Stimulated activated naive CD4-positive, alpha-beta T cell (primary cell): Measurements from ENCODE around the gene FOXN3.
"Not testable (repeated sequence)": the region's sequence is repeated elsewhere in the genome, so short reads cannot be mapped to it uniquely, and the experiment has no call there.

Experiments
- DNase-seq, 6 experiments: peaks; one replicate each; lab custom pipeline; 2025; lab: John Stamatoyannopoulos, UW

The FOXN3 gene

DNA sequence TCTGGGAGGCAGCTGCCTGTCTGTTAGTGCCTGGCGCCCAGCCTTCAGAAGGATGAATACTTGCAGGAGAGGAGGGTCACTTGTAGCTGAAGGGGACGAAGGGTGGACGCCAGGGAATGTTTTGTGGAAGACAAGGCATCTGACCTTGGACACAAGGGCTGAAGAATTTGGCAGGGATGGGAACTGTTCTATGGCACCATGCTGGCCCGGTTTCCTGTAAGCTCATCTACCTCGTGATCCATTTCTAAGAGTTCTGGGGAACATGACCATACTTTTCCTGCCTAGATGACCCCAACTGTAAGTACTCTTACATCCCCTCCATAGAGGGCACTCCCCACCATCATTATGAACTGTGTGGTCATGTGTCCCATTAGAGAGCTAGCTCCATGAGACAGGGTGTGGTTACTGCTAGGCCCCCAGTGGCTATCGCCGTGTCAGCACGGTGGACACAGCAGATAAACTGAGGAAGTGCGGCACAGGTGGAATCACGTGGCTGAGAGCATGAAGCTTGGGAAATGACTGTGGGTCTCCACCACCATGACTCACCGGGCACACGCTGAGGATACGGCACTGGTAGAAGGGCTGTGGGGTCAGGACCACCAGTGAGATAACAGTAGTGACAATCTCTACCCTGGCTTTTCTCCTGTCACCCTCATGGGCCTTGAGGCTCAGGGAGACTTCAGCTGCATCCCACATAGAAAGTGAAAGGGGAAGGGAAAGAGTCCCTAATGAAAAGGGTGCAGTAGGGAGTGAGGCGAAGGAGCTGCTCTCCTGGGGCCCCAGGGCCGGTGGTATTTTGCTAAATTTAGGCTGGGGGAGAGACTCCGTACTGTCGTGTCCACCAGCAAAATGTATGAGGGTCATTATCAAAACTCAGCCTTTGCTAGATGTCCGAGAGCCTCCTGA is 252.6 kb downstream of the FOXN3 start:
- DNase-seq, result no peak

DNA sequence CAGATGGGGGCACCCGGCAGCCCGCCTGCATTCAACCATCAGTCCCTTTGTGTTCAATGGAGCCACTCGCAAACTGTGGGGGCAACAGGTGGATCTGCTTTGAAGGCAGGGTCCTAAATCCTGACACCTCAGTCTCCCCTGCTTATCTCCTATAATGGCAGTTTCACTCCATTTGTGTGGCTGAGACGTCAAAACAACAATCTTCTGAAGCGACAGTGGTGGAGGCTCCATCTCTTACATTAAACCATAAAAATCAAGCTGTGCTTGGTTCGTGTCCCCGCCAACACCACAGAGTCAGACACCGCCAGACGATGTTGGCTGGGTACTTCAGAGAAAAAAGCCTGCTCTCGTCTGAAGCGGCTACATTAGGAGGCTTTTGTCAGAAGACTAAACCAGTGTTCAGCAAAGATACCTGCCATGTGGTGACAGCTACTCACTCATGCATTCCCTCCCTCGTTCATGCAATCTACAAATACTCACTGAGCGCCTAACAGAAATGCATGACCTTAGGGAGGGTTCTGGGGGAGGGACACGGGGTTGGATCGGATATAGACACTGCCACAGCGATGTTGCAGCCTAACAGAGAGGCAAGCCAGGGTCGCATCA is 253.9 kb downstream of the FOXN3 start:
- DNase-seq, result no peak

DNA sequence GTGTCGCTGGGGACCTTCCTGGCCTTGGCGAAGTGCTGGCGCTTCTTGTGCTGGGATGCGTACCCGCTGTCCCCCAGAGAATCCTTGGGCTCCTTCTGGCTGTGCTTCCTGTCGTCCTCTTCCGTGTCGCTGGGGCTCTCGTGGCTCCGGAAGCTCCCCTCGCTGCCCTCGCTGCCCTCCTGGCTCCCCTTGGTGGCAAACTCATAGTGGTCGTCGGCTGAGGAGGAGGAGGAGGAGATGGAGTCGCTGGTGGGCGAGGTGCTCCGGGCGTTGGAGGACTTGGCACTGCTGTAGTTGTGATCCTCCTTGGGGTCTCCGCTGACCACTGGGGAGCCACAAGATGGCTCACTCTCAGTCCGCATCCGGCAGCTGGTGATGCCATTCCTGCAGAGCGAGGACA is 254.4 kb downstream of the FOXN3 start:
- no peak for DNase-seq

DNA sequence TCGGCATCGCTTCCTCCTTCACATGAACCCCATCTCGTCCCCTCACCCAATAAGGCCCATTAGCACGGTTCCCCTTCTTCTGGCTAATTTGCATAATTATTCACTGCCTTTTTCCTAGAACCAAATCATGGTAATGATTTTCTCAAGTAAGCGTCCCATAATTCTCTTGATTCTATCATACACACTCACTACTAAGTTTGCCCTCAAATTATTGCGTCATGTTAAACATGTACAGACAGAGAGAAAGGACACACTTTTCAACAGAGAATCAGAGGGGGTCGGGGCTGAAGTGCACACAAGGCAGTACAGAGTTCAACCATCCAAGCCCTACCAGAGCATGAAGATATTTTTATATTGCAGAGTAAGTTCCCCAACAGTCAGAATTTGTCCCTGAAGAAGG is 256.6 kb downstream of the FOXN3 start:
- DNase-seq, result no peak

DNA sequence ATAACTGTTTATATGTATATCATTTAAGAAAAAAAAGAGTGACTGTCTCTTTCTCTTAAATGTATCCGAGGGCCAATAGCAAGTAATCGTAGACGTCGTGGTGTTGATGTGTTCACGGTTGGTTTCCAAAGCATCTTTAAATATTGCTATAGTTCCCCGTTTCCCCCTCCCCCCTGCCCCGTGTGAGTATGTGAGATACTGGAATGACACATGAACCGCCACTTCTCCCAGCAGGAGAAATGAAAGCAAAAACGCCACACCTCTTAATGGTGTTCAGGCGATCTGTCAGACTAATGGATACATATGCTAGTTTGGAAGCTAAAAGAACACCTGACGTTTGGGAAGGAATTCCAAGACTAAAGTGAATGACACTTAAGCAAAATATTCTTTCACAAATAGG is 258.3 kb downstream of the FOXN3 start:
- DNase-seq, result no peak

DNA sequence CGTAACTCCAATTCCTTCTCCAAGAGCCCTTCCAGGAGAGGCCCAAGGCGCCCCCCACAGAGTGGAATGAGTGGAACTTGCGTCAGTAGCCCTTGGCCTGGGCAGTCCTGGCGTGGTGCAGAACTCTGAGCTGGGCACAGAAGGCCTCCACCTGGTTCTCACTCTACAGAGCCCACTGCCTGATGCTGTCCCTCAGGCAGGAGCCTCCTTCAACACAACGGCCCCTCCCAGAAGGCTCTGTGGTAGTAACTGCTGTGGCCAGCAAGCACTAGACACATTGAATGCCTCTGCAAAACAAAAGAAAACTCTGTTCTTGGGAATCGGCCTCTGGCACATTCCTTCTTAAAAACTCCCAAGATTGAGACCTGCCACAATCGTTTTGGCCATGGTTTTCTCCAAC is 258.9 kb downstream of the FOXN3 start:
- DNase-seq, result not testable (repeated sequence)

DNA sequence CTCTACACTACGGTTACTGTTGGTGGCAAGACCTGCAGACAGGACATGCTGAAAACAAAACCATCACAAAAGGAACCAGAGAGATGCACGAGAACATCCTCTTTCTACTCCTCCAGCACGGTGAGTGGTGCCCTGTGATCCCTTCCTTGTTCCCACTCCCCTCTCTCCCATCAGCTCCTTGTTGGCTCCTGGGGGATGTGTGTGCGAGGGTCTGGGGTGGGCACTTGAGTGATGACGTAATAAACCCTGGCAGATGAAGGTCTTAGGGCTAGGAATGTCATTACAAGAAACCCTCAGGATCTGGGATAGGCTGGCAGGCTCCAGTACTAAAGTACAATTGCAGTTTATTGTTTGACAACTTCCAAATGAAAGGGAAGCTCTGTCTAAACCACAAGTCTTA is 261.5 kb downstream of the FOXN3 start:
- no peak for DNase-seq

DNA sequence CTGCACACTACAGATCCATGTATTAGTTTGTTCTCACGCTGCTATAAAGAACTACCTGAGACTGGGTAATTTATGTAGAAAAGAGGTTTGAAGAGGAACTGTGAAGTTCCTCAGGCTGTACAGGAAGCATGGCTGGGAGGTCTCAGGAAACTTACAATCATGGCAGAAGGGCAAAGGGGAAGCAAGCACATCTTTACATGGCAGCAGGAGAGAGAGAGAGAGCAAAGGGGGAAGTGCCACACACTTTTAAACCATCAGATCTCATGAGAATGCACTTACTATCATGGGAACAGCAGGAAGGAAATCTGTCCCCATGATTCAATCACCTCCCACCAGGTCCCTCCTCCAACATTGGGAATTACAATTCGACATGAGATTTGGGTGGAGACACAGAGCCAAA is 265.3 kb downstream of the FOXN3 start:
- DNase-seq, result not testable (repeated sequence)

DNA sequence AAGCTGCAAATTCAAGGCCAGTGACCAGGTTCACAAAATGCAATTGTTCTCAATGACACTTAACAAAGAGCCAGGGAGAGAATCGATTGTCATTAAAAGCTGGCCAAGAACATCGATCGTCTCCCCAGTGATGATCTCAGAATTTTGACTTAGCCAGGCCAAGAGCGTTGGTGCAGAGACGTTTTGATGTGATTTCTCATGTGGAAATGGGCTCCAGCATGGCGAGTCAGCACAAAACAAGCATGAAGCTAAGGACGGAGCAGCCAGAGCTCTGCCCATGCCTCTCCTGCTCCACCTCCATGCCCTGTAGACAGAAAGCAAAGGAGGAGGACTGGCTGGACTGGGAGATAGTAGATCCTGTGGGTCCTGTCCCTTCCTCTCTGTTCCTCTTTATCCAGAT is 270.8 kb downstream of the FOXN3 start:
- no peak for DNase-seq

DNA sequence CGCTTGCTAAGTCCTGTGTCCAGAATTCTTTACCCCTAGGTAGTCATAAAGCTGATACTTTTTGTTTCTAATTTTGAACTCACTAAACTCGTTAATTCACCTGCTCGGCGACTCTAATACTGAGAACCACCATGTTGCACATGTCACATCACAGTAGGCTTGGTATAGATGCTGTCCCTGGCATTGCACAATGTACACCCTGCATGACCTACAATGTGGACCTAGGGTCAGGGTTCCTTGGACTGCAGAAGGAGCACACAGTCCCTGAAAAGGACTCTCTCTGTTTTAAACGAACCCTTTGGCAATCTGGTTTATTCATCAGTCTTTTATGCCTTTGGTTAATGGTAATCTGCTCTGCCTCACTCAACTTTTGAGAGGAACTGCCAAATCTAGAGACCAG is 272.4 kb downstream of the FOXN3 start:
- DNase-seq, result no peak

DNA sequence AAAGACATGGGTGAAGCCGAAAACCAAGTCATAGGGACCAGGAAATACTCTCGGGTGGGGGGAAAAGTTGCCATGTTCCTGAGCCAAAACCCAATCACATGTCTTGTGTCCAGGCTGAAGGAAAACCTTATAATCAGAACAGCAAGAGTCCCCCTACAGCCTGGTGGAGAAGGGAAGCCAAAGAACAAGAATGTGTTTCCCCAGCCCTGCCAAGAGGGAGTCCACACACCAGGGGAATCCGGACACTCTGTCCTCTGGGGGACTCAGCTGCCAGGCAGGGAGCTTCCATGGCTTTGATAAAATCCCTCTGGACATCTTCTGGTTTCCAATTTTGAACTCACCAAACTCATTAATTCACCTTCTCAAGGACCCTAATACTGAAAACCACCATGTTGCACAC is 273.0 kb downstream of the FOXN3 start:
- no peak for DNase-seq

DNA sequence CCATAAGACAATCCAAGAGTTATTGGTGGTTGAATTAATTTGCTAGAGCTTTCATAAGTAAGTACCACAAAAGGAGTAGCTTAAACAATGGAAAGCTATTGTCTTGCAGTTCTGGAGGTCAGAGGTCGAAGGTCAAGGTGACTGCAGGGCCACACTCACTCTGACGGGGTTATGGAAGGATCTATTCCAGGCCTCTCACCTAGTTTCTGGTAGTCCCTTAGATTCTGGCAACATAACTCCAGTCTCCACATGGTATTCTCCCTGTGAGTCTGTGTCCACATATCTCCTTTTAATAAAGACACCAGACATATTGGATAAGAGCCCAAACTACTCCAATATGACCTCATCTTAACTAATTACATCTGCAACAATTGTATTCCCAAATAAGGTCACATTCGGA is 273.4 kb downstream of the FOXN3 start:
- DNase-seq, result no peak

DNA sequence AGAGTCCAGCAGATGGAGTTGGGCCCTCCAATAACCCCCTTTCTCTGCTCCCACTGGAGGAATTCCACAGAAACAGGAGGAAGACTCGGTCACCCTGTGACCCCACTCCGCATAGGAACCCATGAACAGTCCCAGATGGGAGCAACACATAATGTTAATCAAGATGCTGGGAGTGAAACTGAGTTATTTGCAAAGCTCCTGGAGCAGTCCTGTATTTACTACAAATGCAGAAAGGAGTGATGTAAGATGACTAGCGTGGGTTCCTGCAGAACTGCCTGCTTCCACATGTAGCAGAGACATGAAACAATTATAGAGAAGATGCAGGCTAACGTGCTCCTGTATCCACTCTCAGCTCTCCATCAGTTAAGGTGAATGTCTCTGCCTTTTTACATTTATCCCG is 274.7 kb downstream of the FOXN3 start:
- DNase-seq, result no peak

DNA sequence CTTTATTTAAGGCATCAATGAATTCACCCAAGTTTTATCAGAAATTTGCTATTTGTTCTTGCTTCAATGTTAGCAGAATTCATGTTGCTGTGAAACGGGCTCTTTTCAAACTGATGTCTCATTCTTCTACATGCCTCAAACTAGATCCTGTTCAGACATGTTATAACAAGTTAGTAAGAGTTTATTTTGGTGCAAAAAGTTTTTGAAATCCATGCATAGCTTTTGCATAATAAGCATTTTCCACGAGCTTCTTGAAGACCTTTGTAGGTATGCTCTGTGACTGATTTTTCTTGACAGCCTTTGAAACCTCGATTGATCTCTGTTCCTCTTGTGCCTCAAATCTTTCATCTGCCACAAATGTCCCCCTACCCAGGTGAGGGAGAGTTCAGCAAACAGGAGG is 275.2 kb downstream of the FOXN3 start:
- DNase-seq, result no peak

DNA sequence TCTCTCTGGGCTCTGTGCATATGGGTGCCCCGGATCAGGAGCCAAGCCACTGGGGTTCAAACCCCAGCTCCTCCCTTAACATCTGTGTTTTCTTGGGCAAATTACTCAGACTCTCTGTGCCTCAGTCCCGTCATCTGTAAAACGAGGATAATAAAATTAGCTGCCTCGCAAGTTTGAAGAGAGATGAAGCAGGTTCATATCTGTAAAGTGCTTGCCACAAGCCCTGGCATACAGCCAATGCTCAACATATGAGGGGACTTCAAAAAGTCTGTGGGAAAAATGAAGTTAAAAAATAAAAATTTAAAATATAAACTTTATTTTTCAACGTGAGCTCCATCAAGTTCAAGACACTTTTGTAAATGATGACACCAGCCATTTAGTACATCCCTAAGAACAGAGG is 276.7 kb downstream of the FOXN3 start:
- no peak for DNase-seq

DNA sequence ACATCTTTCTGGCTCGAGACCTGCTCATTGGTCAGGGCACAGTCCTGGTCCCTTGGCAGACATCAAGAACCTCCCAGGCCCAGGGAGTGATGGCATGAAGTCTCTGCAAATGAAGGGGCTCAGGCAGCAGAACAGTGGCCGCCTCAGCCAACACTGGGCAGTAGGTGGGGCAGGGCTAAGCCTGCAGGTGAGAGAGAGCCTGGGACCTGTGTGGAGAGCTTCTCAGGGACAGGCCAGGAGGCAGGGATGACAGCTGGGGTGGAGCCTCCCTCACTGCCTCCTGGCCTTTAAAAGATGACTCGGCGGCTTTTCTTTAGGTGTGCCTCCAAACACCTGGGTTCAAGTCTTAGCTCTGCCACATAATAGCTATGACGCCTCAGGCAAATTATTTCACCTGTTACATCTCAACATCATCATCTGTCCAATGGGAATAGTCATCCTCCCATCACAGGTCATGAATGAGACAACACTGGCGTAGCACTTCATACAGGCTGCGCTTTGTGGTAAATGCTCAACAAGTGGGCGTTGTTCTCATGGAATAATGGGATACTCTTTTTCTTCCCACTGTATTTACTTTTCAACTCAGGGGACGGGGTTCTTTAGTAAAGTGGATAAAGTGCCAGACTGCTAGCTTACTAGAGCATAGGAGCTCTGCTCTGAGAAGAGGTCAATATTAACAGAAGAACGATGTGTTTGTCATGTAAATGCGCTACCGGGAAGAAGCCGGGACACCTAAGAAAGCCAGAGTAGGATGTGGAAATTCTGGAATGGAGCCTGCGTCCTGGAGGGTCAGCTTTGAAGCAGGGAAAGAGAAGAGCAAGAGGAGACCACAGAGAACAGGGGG is 277.4 kb downstream of the FOXN3 start:
- DNase-seq, result no peak

DNA sequence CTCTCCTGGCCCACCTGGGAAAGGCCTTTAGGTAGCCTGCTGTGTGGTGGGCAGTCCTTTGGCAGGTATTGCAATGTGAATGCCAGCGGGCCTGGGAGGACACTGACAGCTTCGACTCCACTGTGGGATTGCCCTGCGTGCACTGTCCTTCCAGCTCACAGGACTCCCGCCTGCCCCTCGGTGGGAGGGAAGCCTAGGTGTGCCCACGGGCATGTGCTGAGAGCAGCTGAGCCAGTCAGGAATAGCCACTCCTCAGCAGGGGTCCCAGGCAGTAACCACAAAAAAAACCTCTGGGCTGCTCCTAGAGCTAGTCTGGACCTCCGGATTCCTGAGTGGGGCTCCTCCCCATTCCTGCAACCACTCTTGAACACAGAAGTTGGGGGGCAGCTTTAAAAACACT is 278.2 kb downstream of the FOXN3 start:
- DNase-seq, result no peak

DNA sequence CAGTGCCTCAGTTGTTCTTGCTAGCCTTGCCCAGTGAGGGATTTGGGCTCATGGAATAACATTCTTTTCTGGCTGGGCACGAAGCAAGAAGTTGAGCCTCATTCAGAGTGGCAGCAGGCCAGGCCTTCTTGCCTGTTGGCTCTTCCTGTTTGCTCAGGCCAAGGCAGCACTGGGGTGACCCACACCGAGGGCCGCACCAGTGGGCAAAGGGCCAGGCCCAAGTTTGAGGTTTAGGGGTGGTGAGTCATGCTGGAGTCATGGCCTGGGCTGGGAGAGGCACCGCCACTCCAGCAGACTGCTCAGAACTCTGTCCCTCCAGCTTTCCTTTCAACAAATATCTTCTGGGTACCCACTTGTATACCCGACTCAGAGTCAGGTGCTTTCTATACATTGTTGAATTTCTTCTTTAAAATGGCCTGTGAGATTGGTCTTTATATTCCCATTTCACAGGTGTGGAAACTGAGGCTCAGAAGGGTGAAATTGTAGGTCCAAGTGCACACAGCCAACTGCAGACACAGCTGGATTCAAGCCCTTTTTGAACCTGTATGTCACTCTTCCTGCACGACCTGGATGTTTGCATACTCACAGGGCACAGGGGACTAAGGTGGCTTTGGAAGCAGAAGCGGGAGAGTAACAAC is 279.4 kb downstream of the FOXN3 start:
- DNase-seq, result no peak

DNA sequence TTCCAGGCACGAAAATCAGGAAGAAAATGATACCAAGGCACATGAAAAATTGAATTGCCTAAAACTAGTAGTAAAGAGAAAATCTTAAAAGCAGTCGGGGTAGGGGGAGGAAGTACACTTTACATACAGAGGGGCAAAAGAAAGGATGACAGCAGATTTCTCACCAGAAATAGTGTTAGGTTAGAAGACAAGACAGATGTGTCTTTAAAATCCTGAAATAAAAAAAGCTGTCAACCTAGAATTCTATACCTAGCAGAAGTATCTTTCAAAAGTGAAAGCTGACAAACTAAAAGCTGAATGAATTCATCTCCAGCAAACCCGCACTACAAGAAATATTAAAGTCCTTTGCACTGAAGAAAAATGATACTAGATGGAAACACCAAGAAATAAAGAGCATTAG is 280.4 kb downstream of the FOXN3 start:
- DNase-seq, result no peak

DNA sequence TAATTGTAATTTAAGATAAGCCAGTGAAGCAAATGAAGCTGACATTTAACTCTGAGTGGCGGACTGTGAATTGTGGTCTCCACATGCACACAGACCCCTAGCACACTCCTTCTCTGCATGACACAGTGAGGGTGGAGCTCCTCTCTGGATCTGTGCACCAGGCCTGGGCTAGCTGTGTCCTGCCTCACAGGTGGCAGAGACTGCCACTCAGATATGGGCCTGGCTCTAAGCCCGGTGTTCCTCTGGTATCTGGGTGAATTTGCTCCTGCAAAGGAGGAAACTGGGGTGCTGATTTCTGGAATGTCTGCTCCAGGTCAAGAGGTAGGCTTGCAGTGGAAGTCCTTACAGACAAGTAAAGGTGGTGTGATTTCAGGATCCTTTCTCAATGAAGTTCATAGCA is 282.4 kb downstream of the FOXN3 start:
- no peak for DNase-seq

DNA sequence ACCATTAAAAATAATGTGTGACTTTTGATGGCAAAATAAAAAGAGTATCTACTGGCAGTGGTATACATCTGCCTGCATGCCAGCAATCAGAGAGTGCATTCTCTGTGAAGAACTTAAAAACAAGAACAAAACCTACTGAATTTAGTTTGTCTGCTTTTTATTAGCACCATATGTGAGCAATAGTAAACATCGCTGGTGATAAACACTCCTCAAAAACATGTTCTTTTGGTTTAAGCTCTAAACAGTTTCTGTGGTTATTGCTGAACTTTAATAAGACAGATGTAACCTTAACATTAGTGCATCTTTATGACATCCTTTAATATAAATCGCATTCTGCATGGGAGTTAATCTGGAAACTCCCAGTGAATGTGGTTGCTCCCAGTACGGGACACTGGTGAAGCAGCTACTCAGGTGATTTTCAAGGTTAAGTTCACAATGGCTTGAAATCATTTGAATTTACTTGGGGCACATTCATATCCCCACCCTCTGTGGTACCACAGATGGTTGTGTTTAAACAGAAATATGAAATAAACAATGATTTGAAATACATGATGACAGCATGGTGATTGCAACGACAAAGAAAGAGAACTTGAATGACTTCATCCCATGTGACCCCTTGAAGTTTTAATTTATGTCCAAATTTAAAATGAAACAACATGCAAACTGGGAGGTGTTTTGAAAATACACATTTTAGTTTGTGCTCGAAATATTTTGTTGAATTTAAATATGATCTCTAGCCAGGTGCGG is 285.9 kb downstream of the FOXN3 start:
- no peak for DNase-seq

DNA sequence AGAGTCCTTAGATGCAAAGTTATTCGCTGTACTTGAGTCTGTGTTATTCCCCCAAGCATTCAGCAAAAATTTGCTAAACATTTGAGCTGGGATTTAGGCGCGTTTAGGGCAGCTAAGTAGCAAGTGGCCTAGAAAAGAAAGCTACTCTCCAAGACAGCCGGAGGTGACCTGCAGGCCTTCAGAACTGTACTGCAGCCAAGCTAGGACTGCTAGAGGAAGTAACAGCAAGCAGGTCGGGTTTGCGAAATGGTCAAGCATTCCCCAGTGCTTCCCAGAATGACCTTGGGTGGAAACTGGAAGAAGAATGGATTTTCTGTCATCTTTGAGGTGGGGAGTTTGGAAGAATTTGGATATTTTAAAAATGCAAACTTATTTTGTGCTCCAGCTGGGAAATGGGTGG is 287.5 kb downstream of the FOXN3 start:
- no peak for DNase-seq
